H9 (cell line): ENCODE results near the gene PGAP6. TPM values are rescaled to one million over a fixed set of nuclear protein-coding genes. Genes with fewer than 3 reads are reported as not detected.

Experiments
- DNase-seq: peaks from one replicate; pipeline ENCODE4 v3.0.0-alpha.2; 2017
- H2AFZ ChIP-seq: one replicate; pipeline ENCODE4 v1.6.1; 2013; ENCODE audit warnings: mild to moderate bottlenecking, low read length, control low read depth, moderate library complexity
- H2AK5ac ChIP-seq: 2 replicates; pipeline ENCODE4 v1.6.1; 2013; ENCODE audit warnings: low read length, control low read depth, mixed read lengths; ENCODE audit not compliant: insufficient read length
- H2BK120ac ChIP-seq: one replicate; pipeline ENCODE4 v1.6.1; 2013; ENCODE audit warnings: low read depth, mild to moderate bottlenecking, low read length, control low read depth, inconsistent platforms; ENCODE audit not compliant: poor library complexity, severe bottlenecking
- H2BK12ac ChIP-seq: 2 replicates; pipeline ENCODE4 v1.6.1; 2013; ENCODE audit warnings: low read length, control low read depth, mixed read lengths, low read depth; ENCODE audit not compliant: insufficient read length
- H2BK15ac ChIP-seq: 2 replicates; pipeline ENCODE4 v1.6.1; 2013; ENCODE audit warnings: low read depth, low read length, control low read depth
- H2BK20ac ChIP-seq: one replicate; pipeline ENCODE4 v1.6.1; 2013; ENCODE audit warnings: low read depth, mild to moderate bottlenecking, low read length, control low read depth, inconsistent platforms; ENCODE audit not compliant: poor library complexity, severe bottlenecking
- H2BK5ac ChIP-seq: 2 replicates; pipeline ENCODE4 v1.6.1; 2013; ENCODE audit warnings: low read length, control low read depth, mixed read lengths; ENCODE audit not compliant: insufficient read length
- H3K14ac ChIP-seq: 2 replicates; pipeline ENCODE4 v1.6.1; 2013; ENCODE audit warnings: low read length, control low read depth; ENCODE audit not compliant: insufficient read depth
- H3K18ac ChIP-seq: 2 replicates; pipeline ENCODE4 v1.6.1; 2013; ENCODE audit warnings: low read depth, mild to moderate bottlenecking, mixed read lengths, low read length, control low read depth; ENCODE audit not compliant: insufficient read length
- H3K23ac ChIP-seq: 2 replicates; pipeline ENCODE4 v1.6.1; 2013; ENCODE audit warnings: low read length, control low read depth, mixed read lengths, low read depth; ENCODE audit not compliant: insufficient read length
- H3K23me2 ChIP-seq: 2 replicates; pipeline ENCODE4 v1.6.1; 2013; ENCODE audit warnings: low read depth, mild to moderate bottlenecking, mixed read lengths, low read length, control low read depth; ENCODE audit not compliant: insufficient read length, poor library complexity, severe bottlenecking
- H3K27ac ChIP-seq: 2 replicates; pipeline ENCODE4 v1.5.1; 2013; ENCODE audit warnings: low read length, control low read depth, mixed read lengths, low read depth; ENCODE audit not compliant: insufficient read length
- H3K27me3 ChIP-seq: 2 replicates; pipeline ENCODE4 v1.6.1; 2013; ENCODE audit warnings: low read length, control low read depth, inconsistent platforms; ENCODE audit not compliant: insufficient read depth
- H3K4ac ChIP-seq: 2 replicates; pipeline ENCODE4 v1.6.1; 2013; ENCODE audit warnings: low read depth, mild to moderate bottlenecking, control low read depth, inconsistent platforms, low read length, moderate library complexity
- H3K4me1 ChIP-seq: 2 replicates; pipeline ENCODE4 v1.6.1; 2013; ENCODE audit warnings: low read length, control low read depth, inconsistent platforms; ENCODE audit not compliant: insufficient read depth
- H3K4me2 ChIP-seq: 2 replicates; pipeline ENCODE4 v1.6.1; 2013; ENCODE audit warnings: low read length, control low read depth, mixed read lengths; ENCODE audit not compliant: insufficient read length, insufficient read depth
- H3K56ac ChIP-seq: 2 replicates; pipeline ENCODE4 v1.6.1; 2013; ENCODE audit warnings: low read depth, mild to moderate bottlenecking, mixed read lengths, low read length, control low read depth; ENCODE audit not compliant: insufficient read length
- H3K79me1 ChIP-seq: 2 replicates; pipeline ENCODE4 v1.6.1; 2013; ENCODE audit warnings: low read depth, mild to moderate bottlenecking, moderate library complexity, low read length, control low read depth, inconsistent platforms; ENCODE audit not compliant: insufficient read depth, poor library complexity, severe bottlenecking
- H3K79me2 ChIP-seq: 2 replicates; pipeline ENCODE4 v1.6.1; 2013; ENCODE audit warnings: low read length, control low read depth, inconsistent platforms; ENCODE audit not compliant: insufficient read depth
- H3K9ac ChIP-seq: 2 replicates; pipeline ENCODE4 v1.6.1; 2013; ENCODE audit warnings: low read length, control low read depth, mixed read lengths; ENCODE audit not compliant: insufficient read length; ENCODE audit errors: extremely low read depth
- H3K9me3 ChIP-seq: one replicate; pipeline ENCODE4 v1.6.1; 2013; ENCODE audit warnings: low read depth, low read length, inconsistent platforms; ENCODE audit not compliant: control insufficient read depth
- H3T11ph ChIP-seq: one replicate; pipeline ENCODE4 v1.6.1; 2013; ENCODE audit warnings: mild to moderate bottlenecking, low read length, control low read depth, inconsistent platforms
- H4K20me1 ChIP-seq: one replicate; pipeline ENCODE4 v1.6.1; 2013; ENCODE audit not compliant: control insufficient read depth, insufficient read length, insufficient read depth
- H4K5ac ChIP-seq: 2 replicates; pipeline ENCODE4 v1.6.1; 2013; ENCODE audit warnings: low read depth, mild to moderate bottlenecking, mixed read lengths, low read length, control low read depth; ENCODE audit not compliant: insufficient read length
- H4K8ac ChIP-seq: replicated peaks from 2 replicates; pipeline ENCODE4 v1.6.1; 2013; ENCODE audit warnings: low read length, control low read depth, mixed read lengths, low read depth; ENCODE audit not compliant: insufficient read length
- H4K91ac ChIP-seq: 2 replicates; pipeline ENCODE4 v1.6.1; 2013; ENCODE audit warnings: low read depth, mild to moderate bottlenecking, moderate library complexity, mixed read lengths, low read length, control low read depth; ENCODE audit not compliant: insufficient read length
- H3K27ac Mint-ChIP-seq, 3 experiments: 2 replicates in 2 of 3; 3 replicates in 1 of 3; pipeline ENCODE4 v1.8.0; 2020 to 2021; ENCODE audit warnings: mixed read lengths in 3 of 3, mild to moderate bottlenecking in 1 of 3, moderate library complexity in 1 of 3
- H3K27me3 Mint-ChIP-seq: 2 replicates; pipeline ENCODE4 v1.8.0; 2021; ENCODE audit warnings: low read depth, mild to moderate bottlenecking, moderate library complexity, mixed read lengths
- H3K36me3 Mint-ChIP-seq, 3 experiments: 2 replicates in 2 of 3; 3 replicates in 1 of 3; pipeline ENCODE4 v1.8.0; 2020 to 2021; ENCODE audit warnings: low read depth in 3 of 3, mixed read lengths in 3 of 3; ENCODE audit not compliant: insufficient read depth in 1 of 3
- H3K4me1 Mint-ChIP-seq, 2 experiments: 2 replicates each; pipeline ENCODE4 v1.8.0; 2020; ENCODE audit warnings: mixed read lengths in 2 of 2
- H3K4me3 Mint-ChIP-seq, 2 experiments: 2 replicates in 1 of 2; 3 replicates in 1 of 2; pipeline ENCODE4 v1.8.0; 2020 to 2021; ENCODE audit warnings: mild to moderate bottlenecking in 2 of 2, mixed read lengths in 2 of 2, moderate library complexity in 1 of 2
- H3K9me3 Mint-ChIP-seq, 2 experiments: 2 replicates in 1 of 2; 3 replicates in 1 of 2; pipeline ENCODE4 v1.8.0; 2020; ENCODE audit warnings: mild to moderate bottlenecking in 2 of 2, mixed read lengths in 2 of 2, moderate library complexity in 1 of 2
- CTCF ChIP-seq: fragments of 200-600 bp; sonication (generic); conservative IDR thresholded peaks from 3 replicates; pipeline ENCODE4 v1.8.0; 2021; ENCODE audit warnings: antibody characterized with exemption, mild to moderate bottlenecking
- WGBS: extraction: QIAGEN DNeasy Blood & Tissue Kit; methylation state at CpG from one replicate; pipeline ENCODE4 v1.1.7; 2013; ENCODE audit warnings: missing lambda C conversion rate, low lambda C conversion rate, mixed read lengths; ENCODE audit not compliant: insufficient read length; ENCODE audit errors: extremely low coverage; 5-methylcytosine and 5-hydroxymethylcytosine counted together
- total RNA-seq: library from RNA; stranded (reverse); gene quantifications from 2 replicates; pipeline ENCODE4 v1.2.1, GENCODE V29; 2021

Gene PGAP6
- total RNA-seq, 1 experiment from 2014 or later: 111 TPM

GRCh38 chr16:407253-407652, 25.5 kb upstream of the PGAP6 start:
- H3K4me1 Mint-ChIP-seq: no peaks in the 10 kb centered on the region
- no peaks in the 10 kb centered on the region for H3K79me2 ChIP-seq
- no peak overlapping the region for H3K4ac ChIP-seq
- no peak overlapping the region for H3K9ac ChIP-seq
- H3K56ac ChIP-seq: no peak overlapping the region
- WGBS: no CpG with 5 or more reads among the region's 16 CpGs
- no peak overlapping the region for H2AFZ ChIP-seq
- H3K4me2 ChIP-seq: no peak overlapping the region
- no peaks in the 10 kb centered on the region for H3K27me3 Mint-ChIP-seq
- no peak for TF ChIP-seq CTCF
- H3K27ac ChIP-seq: no peak overlapping the region
- H3K4me3 Mint-ChIP-seq: no peak overlapping the region
- H2BK12ac ChIP-seq: no peak overlapping the region
- H4K91ac ChIP-seq: no peak overlapping the region
- H3K9me3 ChIP-seq: no peaks in the 10 kb centered on the region
- H3K27ac Mint-ChIP-seq: no peak overlapping the region
- H3K9me3 Mint-ChIP-seq: no peaks in the 10 kb centered on the region
- DNase-seq: no peak
- H4K20me1 ChIP-seq: no peaks in the 10 kb centered on the region
- H3K4me1 ChIP-seq: no peaks in the 10 kb centered on the region
- no peak overlapping the region for H2BK120ac ChIP-seq
- no peak overlapping the region for H2BK20ac ChIP-seq
- H2BK5ac ChIP-seq: no peak overlapping the region
- no peaks in the 10 kb centered on the region for H3K23me2 ChIP-seq
- H2AK5ac ChIP-seq: no peak overlapping the region
- H3K14ac ChIP-seq: no peak overlapping the region
- H4K5ac ChIP-seq: no peak overlapping the region
- H3K36me3 Mint-ChIP-seq: peaks cover 0 to 18% (median 16%) of the 10 kb centered on the region in 3 experiments; a peak in 5 of 7 replicates
- no peaks in the 10 kb centered on the region for H3K27me3 ChIP-seq
- no peak overlapping the region for H2BK15ac ChIP-seq
- H3T11ph ChIP-seq: no peak overlapping the region
- H3K79me1 ChIP-seq: no peaks in the 10 kb centered on the region
- H3K18ac ChIP-seq: no peak overlapping the region
- no peak overlapping the region for H3K23ac ChIP-seq
- H4K8ac ChIP-seq: no peak overlapping the region
